Measurements from ENCODE around the gene PTPRN2.
"Not testable (repeated sequence)": the region's sequence is repeated elsewhere in the genome, so short reads cannot be mapped to it uniquely, and the experiment has no call there.

The PTPRN2 gene

GRCh38 chr7:158532093-158532627 lies 55.5 kb downstream of the PTPRN2 start:
- no peak for DNase-seq (ENCODE audit: low read depth in 2 of 2)

- no peak for DNase-seq (ENCODE audit: low read depth in 2 of 2)
Measured at GRCh38 chr7:158531661-158532060, 56.0 kb downstream of the PTPRN2 start.

GRCh38 chr7:158530800-158531609 lies 56.6 kb downstream of the PTPRN2 start:
- no peak for DNase-seq (ENCODE audit: low read depth in 2 of 2)

GRCh38 chr7:158529181-158530096 lies 58.2 kb downstream of the PTPRN2 start:
- no peak for DNase-seq (ENCODE audit: low read depth in 2 of 2)

GRCh38 chr7:158527915-158528502 lies 59.6 kb downstream of the PTPRN2 start:
- DNase-seq (ENCODE audit: low read depth in 2 of 2) = no peak

GRCh38 chr7:158527495-158527894 lies 60.1 kb downstream of the PTPRN2 start:
- no peak for DNase-seq (ENCODE audit: low read depth in 2 of 2)

- DNase-seq (ENCODE audit: low read depth in 2 of 2) = no peak
Measured at GRCh38 chr7:158527038-158527437, 60.6 kb downstream of the PTPRN2 start.

- DNase-seq (ENCODE audit: low read depth in 2 of 2) = no peak
Measured at GRCh38 chr7:158526531-158526930, 61.1 kb downstream of the PTPRN2 start.

- DNase-seq (ENCODE audit: low read depth in 2 of 2) = no peak
Measured at GRCh38 chr7:158525648-158526484, 61.8 kb downstream of the PTPRN2 start.

GRCh38 chr7:158524749-158525635 lies 62.6 kb downstream of the PTPRN2 start:
- DNase-seq (ENCODE audit: low read depth in 2 of 2) = no peak

GRCh38 chr7:158524286-158524685 lies 63.3 kb downstream of the PTPRN2 start:
- DNase-seq (ENCODE audit: low read depth in 2 of 2) = not testable (repeated sequence)

GRCh38 chr7:158523877-158524276 lies 63.7 kb downstream of the PTPRN2 start:
- not testable (repeated sequence) for DNase-seq (ENCODE audit: low read depth in 2 of 2)

- not testable (repeated sequence) for DNase-seq (ENCODE audit: low read depth in 2 of 2)
Measured at GRCh38 chr7:158523165-158523856, 64.3 kb downstream of the PTPRN2 start.

GRCh38 chr7:158521795-158522194 lies 65.8 kb downstream of the PTPRN2 start:
- DNase-seq (ENCODE audit: low read depth in 2 of 2) = not testable (repeated sequence)

- DNase-seq (ENCODE audit: low read depth in 2 of 2) = no peak
Measured at GRCh38 chr7:158520825-158521224, 66.8 kb downstream of the PTPRN2 start.

- no peak for DNase-seq (ENCODE audit: low read depth in 2 of 2)
Measured at GRCh38 chr7:158519633-158520174, 67.9 kb downstream of the PTPRN2 start.

GRCh38 chr7:158518980-158519632 lies 68.5 kb downstream of the PTPRN2 start:
- no peak for DNase-seq (ENCODE audit: low read depth in 2 of 2)

- no peak for DNase-seq (ENCODE audit: low read depth in 2 of 2)
Measured at GRCh38 chr7:158517571-158517970, 70.1 kb downstream of the PTPRN2 start.

GRCh38 chr7:158517072-158517471 lies 70.6 kb downstream of the PTPRN2 start:
- DNase-seq (ENCODE audit: low read depth in 2 of 2) = no peak

Measured in activated CD4-positive, alpha-beta T cell treated with anti-CD3 and anti-CD28 coated beads for 24 hours (primary cell).